ENCODE measurements around the gene RREB1. TPM values are rescaled to one million over a fixed set of nuclear protein-coding genes. Genes with fewer than 3 reads are reported as not detected.

RREB1 gene
- total RNA-seq, 1 experiment from 2014 or later, result 30.7 TPM

- BruUV-seq (replicated peaks), result no TSS peak
- H3K36me3 ChIP-seq (ENCODE audit: control insufficient read depth, insufficient read depth, low read length), result no peaks in the 10 kb centered on the region
- peak; percentile 69 for ATAC-seq
- no peaks in the 10 kb centered on the region for H3K27me3 ChIP-seq (ENCODE audit: control insufficient read depth, insufficient read depth, low read length)
- H3K4me1 ChIP-seq (ENCODE audit: control insufficient read depth, insufficient read depth, low read length), result peaks cover 68% of the 10 kb centered on the region
- no peak for DNase-seq (ENCODE audit: low read depth, low spot score)
- ChIA-PET POLR2A (interaction anchor here (0.5 to 0.9 kb wide), 2 partner anchors 9 to 24 kb away, joined by 3 read pairs; no protein-coding TSS in a partner anchor), CTCF (interaction anchor here (0.5 kb wide), 1 partner anchor 88 kb away, joined by 6 read pairs; no protein-coding TSS in a partner anchor)
- peak overlapping the region; percentile 14 to 33 for H3K4me3 ChIP-seq (ENCODE audit: low read depth in 2 of 2, low read length in 2 of 2)
- no peaks in the 10 kb centered on the region for H3K9me3 ChIP-seq (ENCODE audit: control insufficient read depth, insufficient read depth, low read depth, low read length)
- peak overlapping the region; percentile 94 for H3K27ac ChIP-seq (ENCODE audit: low read length)
- no peak for TF ChIP-seq REST (IDR thresholded peaks at IDR 0.05; ENCODE audit: insufficient read depth in 1 of 2, low read depth in 2 of 2, low read length in 1 of 2)
- no peak for TF ChIP-seq CTCF (IDR thresholded peaks at IDR 0.05)
- TF ChIP-seq TCF7L2 (IDR thresholded peaks at IDR 0.05; ENCODE audit: low read depth, low read length), result no peak
- TF ChIP-seq POLR2AphosphoS5 (IDR thresholded peaks at IDR 0.05; ENCODE audit: low read depth, low read length), result no peak
- TF ChIP-seq SIN3A (IDR thresholded peaks at IDR 0.05; ENCODE audit: borderline replicate concordance, insufficient read depth, low read depth, low read length), result no peak
- intact Hi-C loops (cut with micrococcal nuclease; ENCODE audit: unreplicated experiment), result loop anchor here (2.0 kb wide), 1 partner anchor 25 kb away; no protein-coding TSS in a partner anchor
- in situ Hi-C loops (cut with HindIII; ENCODE audit: low pct_unique_long_range_greater_than_20kb, low sequenced_read_pairs), result no loop called here
These were observed 29.7 kb downstream of the RREB1 start for GRCh38 chr6:7137335-7138045.

- POLR2A ChIA-PET, result interaction anchor here (0.5 to 0.9 kb wide), 2 partner anchors 8 to 24 kb away, joined by 3 read pairs; no protein-coding TSS in a partner anchor
- DNase-seq (ENCODE audit: low read depth, low spot score), result no peak
- CTCF ChIA-PET, result no interaction called here
- H3K9me3 ChIP-seq (ENCODE audit: control insufficient read depth, insufficient read depth, low read depth, low read length), result no peaks in the 10 kb centered on the region
- no peak for TF ChIP-seq POLR2AphosphoS5 (IDR thresholded peaks at IDR 0.05; ENCODE audit: low read depth, low read length)
- no peak for TF ChIP-seq TCF7L2 (IDR thresholded peaks at IDR 0.05; ENCODE audit: low read depth, low read length)
- no peak for TF ChIP-seq CTCF (IDR thresholded peaks at IDR 0.05)
- TF ChIP-seq REST (IDR thresholded peaks at IDR 0.05; ENCODE audit: insufficient read depth in 1 of 2, low read depth in 2 of 2, low read length in 1 of 2), result no peak
- TF ChIP-seq SIN3A (IDR thresholded peaks at IDR 0.05; ENCODE audit: borderline replicate concordance, insufficient read depth, low read depth, low read length), result no peak
- in situ Hi-C loops (cut with HindIII; ENCODE audit: low pct_unique_long_range_greater_than_20kb, low sequenced_read_pairs) (no loop called here), intact Hi-C loops (cut with micrococcal nuclease; ENCODE audit: unreplicated experiment) (no loop called here)
- no peaks in the 10 kb centered on the region for H3K36me3 ChIP-seq (ENCODE audit: control insufficient read depth, insufficient read depth, low read length)
- BruUV-seq (replicated peaks), result no TSS peak
- no peaks in the 10 kb centered on the region for H3K27me3 ChIP-seq (ENCODE audit: control insufficient read depth, insufficient read depth, low read length)
- H3K27ac ChIP-seq (ENCODE audit: low read length), result peak overlapping the region; percentile 94
- no peak for ATAC-seq
- H3K4me3 ChIP-seq (ENCODE audit: low read depth in 2 of 2, low read length in 2 of 2), result peak overlapping the region; percentile 14 to 33; a peak in 2 of 4 replicates
- peaks cover 74% of the 10 kb centered on the region for H3K4me1 ChIP-seq (ENCODE audit: control insufficient read depth, insufficient read depth, low read length)
These were observed 30.3 kb downstream of the RREB1 start for GRCh38 chr6:7138046-7138531.
